Measurements from ENCODE around the gene LRIT1.

- TF ChIP-seq, protein P1, sequence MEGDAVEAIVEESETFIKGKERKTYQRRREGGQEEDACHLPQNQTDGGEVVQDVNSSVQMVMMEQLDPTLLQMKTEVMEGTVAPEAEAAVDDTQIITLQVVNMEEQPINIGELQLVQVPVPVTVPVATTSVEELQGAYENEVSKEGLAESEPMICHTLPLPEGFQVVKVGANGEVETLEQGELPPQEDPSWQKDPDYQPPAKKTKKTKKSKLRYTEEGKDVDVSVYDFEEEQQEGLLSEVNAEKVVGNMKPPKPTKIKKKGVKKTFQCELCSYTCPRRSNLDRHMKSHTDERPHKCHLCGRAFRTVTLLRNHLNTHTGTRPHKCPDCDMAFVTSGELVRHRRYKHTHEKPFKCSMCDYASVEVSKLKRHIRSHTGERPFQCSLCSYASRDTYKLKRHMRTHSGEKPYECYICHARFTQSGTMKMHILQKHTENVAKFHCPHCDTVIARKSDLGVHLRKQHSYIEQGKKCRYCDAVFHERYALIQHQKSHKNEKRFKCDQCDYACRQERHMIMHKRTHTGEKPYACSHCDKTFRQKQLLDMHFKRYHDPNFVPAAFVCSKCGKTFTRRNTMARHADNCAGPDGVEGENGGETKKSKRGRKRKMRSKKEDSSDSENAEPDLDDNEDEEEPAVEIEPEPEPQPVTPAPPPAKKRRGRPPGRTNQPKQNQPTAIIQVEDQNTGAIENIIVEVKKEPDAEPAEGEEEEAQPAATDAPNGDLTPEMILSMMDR (conservative IDR thresholded peaks at IDR 0.05) = no peak
- no peak for TF ChIP-seq EZH2 (IDR thresholded peaks at IDR 0.05; ENCODE audit: low read depth)
These were observed 50.2 kb downstream of the LRIT1 start for GRCh38 chr10:84191106-84191505.

Measured in PC-9 (cell line).